Measurements from ENCODE around the gene ENKUR.
"Not testable (repeated sequence)": the region's sequence is repeated elsewhere in the genome, so short reads cannot be mapped to it uniquely, and the experiment has no call there.

Gene ENKUR

GRCh38 chr10:25023278-25023677, 7.3 kb upstream of the ENKUR start:
- no peak for DNase-seq (ENCODE audit: low read depth in 2 of 2)

- DNase-seq (ENCODE audit: low read depth in 2 of 2), result no peak
Measured at GRCh38 chr10:25018703-25019102, 2.7 kb upstream of the ENKUR start.

GRCh38 chr10:25017661-25018060, 1.7 kb upstream of the ENKUR start:
- no peak for DNase-seq (ENCODE audit: low read depth in 2 of 2)

- DNase-seq (ENCODE audit: low read depth in 2 of 2), result no peak
Measured at GRCh38 chr10:25017154-25017590, 1.2 kb upstream of the ENKUR start.

GRCh38 chr10:25016376-25017153, 607 bp upstream of the ENKUR start, which contains the start of gene THNSL1:
Gene THNSL1, plus strand, starts transcription at chr10:25016612. Its CDS starts 6,612 bp downstream, at chr10:25023224.
- peak; percentile 97 to 98 for DNase-seq (ENCODE audit: low read depth in 2 of 2)

- no peak for DNase-seq (ENCODE audit: low read depth in 2 of 2)
Measured at GRCh38 chr10:25014579-25014978, 1.4 kb downstream of the ENKUR start.

- DNase-seq (ENCODE audit: low read depth in 2 of 2), result not testable (repeated sequence)
Measured at GRCh38 chr10:25011591-25011990, 4.4 kb downstream of the ENKUR start.

GRCh38 chr10:24998044-24998443, 17.9 kb downstream of the ENKUR start:
- no peak for DNase-seq (ENCODE audit: low read depth in 2 of 2)

GRCh38 chr10:24995072-24995471, 20.9 kb downstream of the ENKUR start:
- DNase-seq (ENCODE audit: low read depth in 2 of 2), result no peak

- DNase-seq (ENCODE audit: low read depth in 2 of 2), result no peak
Measured at GRCh38 chr10:24993237-24993958, 22.6 kb downstream of the ENKUR start.

GRCh38 chr10:24992512-24993133, 23.3 kb downstream of the ENKUR start:
- DNase-seq (ENCODE audit: low read depth in 2 of 2), result no peak

GRCh38 chr10:24991298-24991697, 24.7 kb downstream of the ENKUR start:
- DNase-seq (ENCODE audit: low read depth in 2 of 2), result no peak

- no peak for DNase-seq (ENCODE audit: low read depth in 2 of 2)
Measured at GRCh38 chr10:24989867-24990266, 26.1 kb downstream of the ENKUR start.

GRCh38 chr10:24988831-24989640, 26.9 kb downstream of the ENKUR start:
- DNase-seq (ENCODE audit: low read depth in 2 of 2), result no peak

GRCh38 chr10:24984906-24985305, 31.1 kb downstream of the ENKUR start:
- no peak for DNase-seq (ENCODE audit: low read depth in 2 of 2)

GRCh38 chr10:24983946-24984345, 32.0 kb downstream of the ENKUR start:
- no peak for DNase-seq (ENCODE audit: low read depth in 2 of 2)

- no peak for DNase-seq (ENCODE audit: low read depth in 2 of 2)
Measured at GRCh38 chr10:24983130-24983529, 32.8 kb downstream of the ENKUR start.

- DNase-seq (ENCODE audit: low read depth in 2 of 2), result no peak
Measured at GRCh38 chr10:24982319-24983112, 33.4 kb downstream of the ENKUR start.

- no peak for DNase-seq (ENCODE audit: low read depth in 2 of 2)
Measured at GRCh38 chr10:24981161-24981710, 34.7 kb downstream of the ENKUR start.

- no peak for DNase-seq (ENCODE audit: low read depth in 2 of 2)
Measured at GRCh38 chr10:24979685-24980084, 36.3 kb downstream of the ENKUR start.

GRCh38 chr10:24974976-24975375, 41.0 kb downstream of the ENKUR start:
- DNase-seq (ENCODE audit: low read depth in 2 of 2), result peak; percentile 43 to 51
